Mesodermal cell (in vitro differentiated cells): ENCODE results near the gene ZNF264.
"Not testable (repeated sequence)": the region's sequence is repeated elsewhere in the genome, so short reads cannot be mapped to it uniquely, and the experiment has no call there.

Experiments used
- H3K27ac ChIP-seq: 2 replicates; pipeline ENCODE4 v1.7.0; 2013; ENCODE audit warnings: mild to moderate bottlenecking, low read depth, low read length, moderate library complexity; ENCODE audit not compliant: severe bottlenecking
- H3K36me3 ChIP-seq: 2 replicates; pipeline ENCODE4 v1.7.1; 2013; ENCODE audit warnings: mild to moderate bottlenecking, low read length, moderate library complexity; ENCODE audit not compliant: control insufficient read depth, insufficient read depth
- H3K4me1 ChIP-seq: one replicate; pipeline ENCODE4 v1.7.1; 2013; ENCODE audit warnings: mild to moderate bottlenecking, low read length; ENCODE audit not compliant: insufficient read depth, control insufficient read depth, poor library complexity, severe bottlenecking
- H3K4me3 ChIP-seq: 2 replicates; pipeline ENCODE4 v1.7.0; 2013; ENCODE audit warnings: low read length, control low read depth, mild to moderate bottlenecking; ENCODE audit not compliant: insufficient read depth, poor library complexity, severe bottlenecking; ENCODE audit errors: extremely low read depth
- H3K9me3 ChIP-seq: 2 replicates; pipeline ENCODE4 v1.7.1; 2013; ENCODE audit warnings: mild to moderate bottlenecking, low read length, moderate library complexity; ENCODE audit not compliant: control insufficient read depth
- WGBS, 2 experiments: methylation state at CpG; one replicate each; pipeline ENCODE4 v1.1.5; 2013; ENCODE audit warnings: missing lambda C conversion rate in 2 of 2; ENCODE audit not compliant: insufficient coverage in 2 of 2; 5-methylcytosine and 5-hydroxymethylcytosine counted together

ZNF264 gene

GRCh38 chr19:57197874-57198273 lies 6.6 kb downstream of the ZNF264 start:
- H3K9me3 ChIP-seq, H3K27ac ChIP-seq, H3K4me3 ChIP-seq, H3K4me1 ChIP-seq: not testable (repeated sequence)
- peaks cover 91% of the 10 kb centered on the region for H3K36me3 ChIP-seq
- WGBS, 2 experiments = 92 to 95% methylated on average over 4 to 5 of the region's 6 CpGs

GRCh38 chr19:57202160-57202559 lies 10.9 kb downstream of the ZNF264 start:
- peaks cover 83% of the 10 kb centered on the region for H3K36me3 ChIP-seq
- WGBS, 2 experiments = 79 to 100% methylated on average over 2 of the region's 5 CpGs
- H3K27ac ChIP-seq = no peak overlapping the region
- no peaks in the 10 kb centered on the region for H3K4me1 ChIP-seq
- H3K9me3 ChIP-seq = no peaks in the 10 kb centered on the region
- H3K4me3 ChIP-seq = no peak overlapping the region

GRCh38 chr19:57210381-57210780 lies 19.1 kb downstream of the ZNF264 start:
- 90 to 97% methylated on average over 4 of the region's 4 CpGs for WGBS, 2 experiments
- no peak overlapping the region for H3K4me3 ChIP-seq
- H3K27ac ChIP-seq = no peak overlapping the region
- H3K36me3 ChIP-seq = peaks cover 74% of the 10 kb centered on the region
- H3K4me1 ChIP-seq = peaks cover 5% of the 10 kb centered on the region
- no peaks in the 10 kb centered on the region for H3K9me3 ChIP-seq

GRCh38 chr19:57212109-57212508 lies 20.8 kb downstream of the ZNF264 start:
- 92 to 100% methylated on average over 6 of the region's 7 CpGs for WGBS, 2 experiments
- no peak overlapping the region for H3K4me3 ChIP-seq
- no peak overlapping the region for H3K27ac ChIP-seq
- peaks cover 5% of the 10 kb centered on the region for H3K4me1 ChIP-seq
- H3K9me3 ChIP-seq = no peaks in the 10 kb centered on the region
- H3K36me3 ChIP-seq = peaks cover 72% of the 10 kb centered on the region

- Histone ChIP-seq H3K4me1 (no peaks in the 10 kb centered on the region), H3K27ac (no peak overlapping the region), H3K4me3 (no peak overlapping the region), H3K36me3 (no peaks in the 10 kb centered on the region), H3K9me3 (no peaks in the 10 kb centered on the region)
- 78 to 84% methylated on average over 3 to 5 of the region's 5 CpGs for WGBS, 2 experiments
Observed at GRCh38 chr19:57227502-57227901, 36.2 kb downstream of the ZNF264 start.

- H3K27ac ChIP-seq = no peak overlapping the region
- H3K9me3 ChIP-seq = no peaks in the 10 kb centered on the region
- H3K4me1 ChIP-seq = no peaks in the 10 kb centered on the region
- H3K36me3 ChIP-seq = no peaks in the 10 kb centered on the region
- 44 to 64% methylated on average over 4 to 5 of the region's 9 CpGs for WGBS, 2 experiments
- H3K4me3 ChIP-seq = no peak overlapping the region
Observed at GRCh38 chr19:57231686-57232085, 40.4 kb downstream of the ZNF264 start.

GRCh38 chr19:57233207-57233606 lies 41.9 kb downstream of the ZNF264 start:
- 75 to 80% methylated on average over 1 of the region's 1 CpG for whole genome bisulfite sequencing, 2 experiments
- no peaks in the 10 kb centered on the region for H3K4me1 ChIP-seq
- H3K36me3 ChIP-seq = no peaks in the 10 kb centered on the region
- H3K27ac ChIP-seq = no peak overlapping the region
- no peak overlapping the region for H3K4me3 ChIP-seq
- no peaks in the 10 kb centered on the region for H3K9me3 ChIP-seq

GRCh38 chr19:57239982-57240310 lies 48.6 kb downstream of the ZNF264 start:
- Histone ChIP-seq H3K36me3 (peaks cover 32% of the 10 kb centered on the region), H3K27ac (peak overlapping the region; percentile 71), H3K9me3 (no peaks in the 10 kb centered on the region), H3K4me1 (peaks cover 8% of the 10 kb centered on the region), H3K4me3 (peak overlapping the region; percentile 93)
- 62 to 63% methylated on average over 10 of the region's 12 CpGs for WGBS, 2 experiments

- peak within 1 kb of the TSS; percentile 71 for H3K27ac ChIP-seq
- peak within 1 kb of the TSS; percentile 93 for H3K4me3 ChIP-seq
- peaks cover 8% of the 10 kb centered on the region for H3K4me1 ChIP-seq
- 4 to 5% methylated on average over 52 to 56 of the region's 61 CpGs for WGBS, 2 experiments
- peaks cover 37% of the 10 kb centered on the region for H3K36me3 ChIP-seq
- no peaks in the 10 kb centered on the region for H3K9me3 ChIP-seq
Observed at GRCh38 chr19:57240311-57241090, 49.2 kb downstream of the ZNF264 start, which contains the start of gene ZNF805. TSS of gene ZNF805 (plus strand) at chr19:57240632. CDS start at chr19:57240892, 260 bp downstream.

GRCh38 chr19:57241176-57241575 lies 49.9 kb downstream of the ZNF264 start:
- H3K4me3 ChIP-seq = peak overlapping the region; percentile 93
- 47 to 48% methylated on average over 7 of the region's 7 CpGs for WGBS, 2 experiments
- peak overlapping the region; percentile 71 for H3K27ac ChIP-seq
- H3K36me3 ChIP-seq = peaks cover 44% of the 10 kb centered on the region
- H3K9me3 ChIP-seq = no peaks in the 10 kb centered on the region
- peaks cover 8% of the 10 kb centered on the region for H3K4me1 ChIP-seq

GRCh38 chr19:57242821-57243220 lies 51.5 kb downstream of the ZNF264 start:
- Histone ChIP-seq H3K36me3 (peaks cover 60% of the 10 kb centered on the region), H3K9me3 (no peaks in the 10 kb centered on the region), H3K27ac (no peak overlapping the region), H3K4me1 (peaks cover 8% of the 10 kb centered on the region), H3K4me3 (no peak overlapping the region)
- WGBS, 2 experiments = 91 to 96% methylated on average over 4 of the region's 5 CpGs
